D721Med (cell line): Measurements from ENCODE around the gene DNAJB9.

Experiments
- DNase-seq: peaks from one replicate; pipeline ENCODE4 v3.0.0; 2011; ENCODE audit warnings: low spot score; ENCODE audit not compliant: insufficient read length
- FAIRE-seq: peaks from 2 replicates; lab custom pipeline; 2011; peaks lifted over from hg19 to GRCh38; lab: Jason Lieb, UNC
- TF ChIP-seq, protein P1 (sequence below): IDR thresholded peaks from 2 replicates; pipeline ENCODE4 v1.5.1; 2012; ENCODE audit warnings: mild to moderate bottlenecking, control low read depth; ENCODE audit not compliant: insufficient read depth; ENCODE audit errors: missing control alignments

DNAJB9 gene

DNA sequence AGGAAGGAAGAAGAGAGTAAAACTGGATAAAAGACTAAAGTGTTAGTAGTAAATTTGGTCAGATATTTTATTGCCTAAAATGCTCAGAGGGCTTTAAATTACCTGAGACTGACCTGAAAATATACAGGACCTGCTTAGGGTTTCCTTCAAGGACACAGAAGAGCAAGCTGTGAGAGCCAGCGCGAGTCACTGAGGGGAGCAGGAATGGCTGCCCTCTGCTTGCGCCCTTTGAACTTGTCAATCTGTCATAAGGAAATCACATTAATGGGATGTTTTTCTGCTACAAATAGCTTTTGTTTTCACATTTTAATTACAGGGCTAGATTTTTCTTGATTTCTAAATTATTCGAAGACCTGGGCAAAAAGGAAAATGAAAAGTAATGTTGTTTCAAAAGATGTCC is 26.9 kb downstream of the DNAJB9 start:
- DNase-seq (no peak), FAIRE-seq (no peak)
- TF ChIP-seq, protein P1, sequence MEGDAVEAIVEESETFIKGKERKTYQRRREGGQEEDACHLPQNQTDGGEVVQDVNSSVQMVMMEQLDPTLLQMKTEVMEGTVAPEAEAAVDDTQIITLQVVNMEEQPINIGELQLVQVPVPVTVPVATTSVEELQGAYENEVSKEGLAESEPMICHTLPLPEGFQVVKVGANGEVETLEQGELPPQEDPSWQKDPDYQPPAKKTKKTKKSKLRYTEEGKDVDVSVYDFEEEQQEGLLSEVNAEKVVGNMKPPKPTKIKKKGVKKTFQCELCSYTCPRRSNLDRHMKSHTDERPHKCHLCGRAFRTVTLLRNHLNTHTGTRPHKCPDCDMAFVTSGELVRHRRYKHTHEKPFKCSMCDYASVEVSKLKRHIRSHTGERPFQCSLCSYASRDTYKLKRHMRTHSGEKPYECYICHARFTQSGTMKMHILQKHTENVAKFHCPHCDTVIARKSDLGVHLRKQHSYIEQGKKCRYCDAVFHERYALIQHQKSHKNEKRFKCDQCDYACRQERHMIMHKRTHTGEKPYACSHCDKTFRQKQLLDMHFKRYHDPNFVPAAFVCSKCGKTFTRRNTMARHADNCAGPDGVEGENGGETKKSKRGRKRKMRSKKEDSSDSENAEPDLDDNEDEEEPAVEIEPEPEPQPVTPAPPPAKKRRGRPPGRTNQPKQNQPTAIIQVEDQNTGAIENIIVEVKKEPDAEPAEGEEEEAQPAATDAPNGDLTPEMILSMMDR = no peak

DNA sequence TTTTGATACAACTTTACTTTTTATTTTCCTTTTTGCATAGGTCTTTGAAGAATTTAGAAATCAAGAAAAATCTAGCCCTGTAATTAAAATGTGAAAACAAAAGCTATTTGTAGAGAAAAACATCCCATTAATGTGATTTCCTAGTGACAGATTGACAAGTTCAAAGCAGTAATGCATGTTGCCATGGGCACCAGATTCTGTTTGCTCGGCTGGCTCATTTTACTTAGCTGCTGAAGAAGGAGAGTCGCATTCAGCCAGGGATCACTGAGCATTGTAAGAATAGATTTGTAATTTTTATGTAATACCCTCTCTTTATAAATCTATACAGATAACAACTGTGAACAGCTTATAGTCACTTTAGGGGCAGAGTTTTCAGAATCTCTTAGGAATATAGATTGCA is 28.5 kb downstream of the DNAJB9 start:
- TF ChIP-seq, protein P1 = no peak
- FAIRE-seq (peak; percentile 61), DNase-seq (no peak)

DNA sequence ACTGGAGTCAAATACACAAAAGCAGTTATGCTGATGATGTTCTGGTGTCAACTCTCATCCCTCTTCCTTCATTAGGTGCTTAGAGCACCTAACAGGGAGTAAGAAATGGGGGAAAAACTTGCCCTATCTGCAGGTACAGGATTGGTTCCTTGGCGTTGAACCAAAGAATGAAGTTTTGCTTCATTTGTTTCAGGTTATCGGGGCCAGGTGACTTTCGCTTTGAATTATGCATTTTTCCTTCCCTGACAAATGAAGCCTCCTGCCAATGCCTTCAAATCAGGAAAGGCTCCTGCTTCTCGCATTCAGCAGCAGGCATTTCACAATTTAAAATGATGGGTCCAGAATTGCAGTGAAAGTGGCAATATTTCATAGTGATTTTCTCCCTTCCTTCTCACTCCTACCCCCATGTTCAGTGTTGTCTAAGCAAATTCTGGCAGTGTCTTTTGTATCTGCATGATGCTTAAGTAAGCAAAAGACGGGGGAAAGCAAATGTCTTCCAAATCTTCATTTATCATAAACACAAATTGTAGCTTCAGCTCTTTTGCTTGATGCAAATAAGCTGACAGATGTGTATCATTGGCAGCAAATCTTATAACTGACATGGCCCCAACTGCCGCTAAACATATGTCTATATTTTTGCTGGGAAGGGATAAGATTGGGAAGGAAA is 29.4 kb downstream of the DNAJB9 start:
- FAIRE-seq = peak; percentile 35
- TF ChIP-seq, protein P1 = no peak
- no peak for DNase-seq

DNA sequence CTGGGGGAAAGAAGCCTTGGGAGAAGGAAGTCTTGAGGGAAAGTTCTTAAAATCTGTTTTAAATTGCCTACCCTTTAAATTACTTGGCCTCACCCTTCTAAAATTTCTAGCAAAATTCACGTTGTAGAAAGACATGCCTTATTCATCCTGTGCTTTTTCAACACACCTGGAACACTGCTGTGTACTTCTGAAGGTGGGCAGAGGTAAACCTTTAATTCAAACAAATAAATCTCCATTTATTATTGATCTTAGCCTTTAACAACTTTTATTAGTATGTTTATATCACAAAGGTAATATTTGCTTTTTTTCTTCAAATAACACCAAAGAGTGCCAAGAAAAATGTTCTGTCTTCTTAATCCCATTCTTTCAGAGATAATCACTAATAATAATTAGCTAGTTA is 30.7 kb downstream of the DNAJB9 start:
- FAIRE-seq (no peak), DNase-seq (no peak)
- TF ChIP-seq, protein P1 = no peak

DNA sequence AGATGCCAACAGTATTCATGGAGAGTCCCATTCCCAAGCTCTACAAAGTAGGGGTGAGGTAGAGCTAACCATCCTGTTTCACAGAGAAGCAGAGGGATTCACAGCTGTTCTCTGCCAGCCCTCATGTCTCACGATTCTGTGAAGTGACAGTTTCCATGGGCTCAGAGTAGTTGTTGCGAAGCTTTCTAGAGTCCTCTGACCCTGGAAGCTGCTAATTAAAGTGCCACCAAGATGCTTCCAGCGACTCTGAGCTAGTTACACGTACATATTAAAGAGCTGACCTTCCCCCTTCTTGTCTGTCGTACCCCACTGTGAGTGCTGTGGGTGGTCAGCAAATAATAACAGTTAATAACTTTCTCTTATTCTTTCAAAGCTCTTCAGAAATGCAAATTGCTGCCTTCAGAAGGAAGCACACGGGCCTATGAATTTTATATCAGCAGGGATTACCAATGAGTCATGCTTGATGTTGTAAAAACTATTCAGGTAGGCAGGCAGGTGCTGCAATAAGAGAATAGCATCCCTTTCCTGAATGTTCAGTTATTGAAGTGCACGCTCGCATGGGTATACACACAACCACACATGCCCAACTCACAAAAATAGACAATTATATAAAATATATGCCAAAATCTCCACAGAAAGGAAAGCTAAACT is 34.1 kb downstream of the DNAJB9 start:
- FAIRE-seq (peak; percentile 29), DNase-seq (no peak)
- TF ChIP-seq, protein P1 = no peak

DNA sequence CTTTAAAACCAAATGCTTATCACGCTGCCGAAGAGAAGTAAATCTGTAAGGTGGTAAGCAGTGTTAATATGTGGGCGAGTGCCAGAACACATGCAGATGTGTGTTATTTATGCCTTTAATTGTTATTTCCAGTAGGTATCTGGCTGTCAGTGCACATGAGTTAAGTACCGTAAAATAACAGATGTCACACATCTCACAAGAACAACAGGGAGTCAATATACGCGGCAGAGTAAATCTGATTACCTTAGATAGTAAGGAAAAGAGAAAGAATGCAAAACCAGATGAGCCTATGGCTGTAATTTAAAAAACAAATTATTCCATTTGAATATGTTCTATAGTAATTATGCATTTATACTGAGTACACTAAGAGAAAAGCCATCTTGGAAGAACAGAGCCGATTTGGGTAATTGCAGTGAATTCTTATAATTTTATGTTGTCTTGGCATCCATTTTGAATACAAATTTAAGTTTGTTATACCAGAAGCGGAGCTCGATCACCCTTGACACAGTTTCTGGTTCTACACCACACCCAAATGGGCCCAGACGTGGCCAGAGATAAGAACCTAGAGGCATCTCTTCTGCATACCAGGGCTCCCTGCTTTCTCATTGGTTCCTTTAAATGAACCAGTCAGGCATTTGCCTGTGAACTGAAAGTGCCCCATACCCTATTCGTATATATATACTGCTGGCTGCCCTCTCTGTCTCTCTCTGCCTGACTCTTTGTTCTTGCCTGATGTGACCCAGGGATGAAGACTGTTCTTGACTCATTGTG is 34.8 kb downstream of the DNAJB9 start:
- DNase-seq (no peak), FAIRE-seq (no peak)
- TF ChIP-seq, protein P1 = no peak
